WTC11 (cell line): ENCODE results near the gene BACE2. TPM values are rescaled to one million over a fixed set of nuclear protein-coding genes. Genes with fewer than 3 reads are reported as not detected.

ENCODE experiments used
- ATAC-seq: fragments of 200-7000 bp; cut with Tn5 transposase; 2 replicates; pipeline ENCODE4 v1.10.0; 2021; ENCODE audit warnings: mild to moderate bottlenecking, moderate library complexity
- CTCF ChIA-PET: fragments of 300-600 bp; sonication (Branson Sonifier 250); formaldehyde crosslinking; loops from one replicate; lab custom pipeline; 2021; ENCODE audit warnings: antibody characterized with exemption; lab: Charles Lee
- POLR2A ChIA-PET: fragments of 350-600 bp; sonication (Branson Sonifier 250); formaldehyde crosslinking; loops from one replicate; lab custom pipeline; 2021; ENCODE audit warnings: antibody characterized with exemption; lab: Charles Lee
- DNase-seq: peaks from one replicate; pipeline ENCODE4 v3.0.0; 2021; ENCODE audit warnings: low spot score
- H3K27ac Mint-ChIP-seq: 2 replicates; pipeline ENCODE4 v1.8.0; 2021; ENCODE audit warnings: mixed read lengths
- H3K27me3 Mint-ChIP-seq: 2 replicates; pipeline ENCODE4 v1.8.0; 2021; ENCODE audit warnings: low read depth, mild to moderate bottlenecking, moderate library complexity, mixed read lengths
- H3K36me3 Mint-ChIP-seq: 2 replicates; pipeline ENCODE4 v1.8.0; 2021; ENCODE audit warnings: mixed read lengths
- H3K4me1 Mint-ChIP-seq: 2 replicates; pipeline ENCODE4 v1.8.0; 2022; ENCODE audit warnings: mixed read lengths
- H3K4me3 Mint-ChIP-seq: 2 replicates; pipeline ENCODE4 v1.8.0; 2021; ENCODE audit warnings: mild to moderate bottlenecking, moderate library complexity, mixed read lengths
- H3K9me3 Mint-ChIP-seq: 2 replicates; pipeline ENCODE4 v1.8.0; 2021; ENCODE audit warnings: mixed read lengths
- GABPB1 ChIP-seq: sonication (generic); formaldehyde crosslinking; IDR thresholded peaks from 2 replicates; pipeline ENCODE4 v1.8.1; 2023; ENCODE audit warnings: mild to moderate bottlenecking, missing genetic modification reagents
- MXD4 ChIP-seq: fragments of 250-450 bp; sonication (Bioruptor Pico); IDR thresholded peaks from 2 replicates; pipeline ENCODE4 v1.8.0; 2021; ENCODE audit warnings: mild to moderate bottlenecking, moderate library complexity, borderline replicate concordance
- OVOL2 ChIP-seq: fragments of 250-450 bp; sonication (Bioruptor Pico); IDR thresholded peaks from 2 replicates; pipeline ENCODE4 v1.9.0; 2021; ENCODE audit warnings: mild to moderate bottlenecking, borderline replicate concordance
- TP53 ChIP-seq: sonication (generic); formaldehyde crosslinking; IDR thresholded peaks from 2 replicates; pipeline ENCODE4 v1.8.1; 2023; ENCODE audit warnings: mild to moderate bottlenecking, missing genetic modification reagents
- ZNF317 ChIP-seq: sonication (generic); formaldehyde crosslinking; IDR thresholded peaks from 2 replicates; pipeline ENCODE4 v1.8.1; 2023; ENCODE audit warnings: low read depth, mild to moderate bottlenecking, moderate library complexity, missing genetic modification reagents, borderline replicate concordance
- ZNF416 ChIP-seq: fragments of 250-450 bp; sonication (Bioruptor Pico); IDR thresholded peaks from 2 replicates; pipeline ENCODE4 v1.9.0; 2021; ENCODE audit warnings: mild to moderate bottlenecking, inconsistent platforms
- ZNF671 ChIP-seq: fragments of 250-450 bp; sonication (Bioruptor Pico); IDR thresholded peaks from 2 replicates; pipeline ENCODE4 v1.8.0; 2021; ENCODE audit warnings: mild to moderate bottlenecking
- total RNA-seq: library from RNA; stranded (reverse); gene quantifications from 3 replicates; pipeline ENCODE4 v1.2.3, GENCODE V29; 2021
- TF ChIP-seq, protein P1 (sequence below): sonication (generic); formaldehyde crosslinking; IDR thresholded peaks from 2 replicates; pipeline ENCODE4 v1.8.0; 2022; ENCODE audit warnings: mild to moderate bottlenecking, missing genetic modification reagents
- TF ChIP-seq, protein P2 (sequence below): sonication (generic); formaldehyde crosslinking; IDR thresholded peaks from 2 replicates; pipeline ENCODE4 v1.8.1; 2023; ENCODE audit warnings: mild to moderate bottlenecking, missing genetic modification reagents
- TF ChIP-seq, protein P3 (sequence below): sonication (generic); formaldehyde crosslinking; IDR thresholded peaks from 2 replicates; pipeline ENCODE4 v1.8.0; 2022; ENCODE audit warnings: missing genetic modification reagents
- TF ChIP-seq, protein P4 (sequence below): sonication (generic); formaldehyde crosslinking; conservative IDR thresholded peaks from 2 replicates; pipeline ENCODE4 v1.8.1; 2023; ENCODE audit warnings: mild to moderate bottlenecking, low read depth, missing genetic modification reagents, moderate library complexity

BACE2 gene
- total RNA-seq, 1 experiment from 2014 or later, result 9.8 TPM

DNA sequence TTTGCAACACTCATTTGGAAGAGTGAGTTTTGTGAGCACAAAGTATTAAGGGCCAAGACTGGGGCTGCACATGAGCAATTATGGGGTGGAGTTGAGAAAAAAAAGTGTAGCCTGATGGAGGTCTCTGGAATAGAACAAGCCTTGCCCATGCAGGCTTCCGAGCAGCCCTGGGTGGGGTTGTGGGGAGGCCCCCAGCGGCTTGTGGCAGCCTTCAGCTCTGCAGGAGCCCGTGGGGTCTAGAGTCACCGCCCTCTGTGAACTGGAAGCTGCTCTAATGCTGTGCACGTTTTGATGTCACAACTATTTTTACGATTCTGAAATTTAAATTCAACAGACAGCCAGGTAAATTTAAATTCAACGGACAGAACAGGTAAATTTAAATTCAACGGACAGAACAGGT is 58.9 kb downstream of the BACE2 start (continued):
- TF ChIP-seq, protein P1, sequence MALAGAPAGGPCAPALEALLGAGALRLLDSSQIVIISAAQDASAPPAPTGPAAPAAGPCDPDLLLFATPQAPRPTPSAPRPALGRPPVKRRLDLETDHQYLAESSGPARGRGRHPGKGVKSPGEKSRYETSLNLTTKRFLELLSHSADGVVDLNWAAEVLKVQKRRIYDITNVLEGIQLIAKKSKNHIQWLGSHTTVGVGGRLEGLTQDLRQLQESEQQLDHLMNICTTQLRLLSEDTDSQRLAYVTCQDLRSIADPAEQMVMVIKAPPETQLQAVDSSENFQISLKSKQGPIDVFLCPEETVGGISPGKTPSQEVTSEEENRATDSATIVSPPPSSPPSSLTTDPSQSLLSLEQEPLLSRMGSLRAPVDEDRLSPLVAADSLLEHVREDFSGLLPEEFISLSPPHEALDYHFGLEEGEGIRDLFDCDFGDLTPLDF (CRISPR knock-in tag), result no peak
- TF ChIP-seq, protein P2, sequence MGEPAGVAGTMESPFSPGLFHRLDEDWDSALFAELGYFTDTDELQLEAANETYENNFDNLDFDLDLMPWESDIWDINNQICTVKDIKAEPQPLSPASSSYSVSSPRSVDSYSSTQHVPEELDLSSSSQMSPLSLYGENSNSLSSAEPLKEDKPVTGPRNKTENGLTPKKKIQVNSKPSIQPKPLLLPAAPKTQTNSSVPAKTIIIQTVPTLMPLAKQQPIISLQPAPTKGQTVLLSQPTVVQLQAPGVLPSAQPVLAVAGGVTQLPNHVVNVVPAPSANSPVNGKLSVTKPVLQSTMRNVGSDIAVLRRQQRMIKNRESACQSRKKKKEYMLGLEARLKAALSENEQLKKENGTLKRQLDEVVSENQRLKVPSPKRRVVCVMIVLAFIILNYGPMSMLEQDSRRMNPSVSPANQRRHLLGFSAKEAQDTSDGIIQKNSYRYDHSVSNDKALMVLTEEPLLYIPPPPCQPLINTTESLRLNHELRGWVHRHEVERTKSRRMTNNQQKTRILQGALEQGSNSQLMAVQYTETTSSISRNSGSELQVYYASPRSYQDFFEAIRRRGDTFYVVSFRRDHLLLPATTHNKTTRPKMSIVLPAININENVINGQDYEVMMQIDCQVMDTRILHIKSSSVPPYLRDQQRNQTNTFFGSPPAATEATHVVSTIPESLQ (CRISPR knock-in tag), result no peak
- no peak for TF ChIP-seq ZNF317 (CRISPR knock-in tag)

DNA sequence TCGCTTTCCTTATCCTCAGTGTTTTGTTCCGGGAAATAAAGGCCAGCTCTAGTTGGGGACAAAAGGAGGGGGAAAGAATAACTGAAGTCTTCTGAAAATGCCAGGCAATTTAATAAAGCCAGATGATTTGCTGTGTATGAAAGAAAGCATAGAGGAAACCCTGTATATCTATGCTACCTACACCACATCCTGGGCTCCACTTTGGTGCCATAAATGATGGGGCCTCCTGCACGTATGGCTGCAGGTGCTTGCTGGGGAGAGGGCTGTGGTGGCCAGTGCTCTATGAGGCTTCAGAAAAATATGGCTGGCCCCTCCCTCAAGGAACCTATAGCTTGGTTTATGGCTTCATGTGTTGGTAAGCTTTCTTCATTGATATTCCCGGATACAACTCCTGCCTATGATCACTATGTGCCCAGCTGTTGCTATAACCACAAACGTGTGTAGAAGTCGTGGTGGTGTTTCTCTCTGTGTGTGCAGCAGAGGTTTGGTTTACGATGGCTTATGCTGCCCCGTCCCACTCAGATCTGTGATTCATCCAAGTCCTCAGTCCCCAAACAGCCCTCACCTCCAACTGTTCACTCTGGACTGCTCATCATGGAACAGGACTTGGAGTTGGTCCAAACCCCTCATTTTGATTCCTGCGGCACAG is 59.5 kb downstream of the BACE2 start:
- TF ChIP-seq, protein P3, sequence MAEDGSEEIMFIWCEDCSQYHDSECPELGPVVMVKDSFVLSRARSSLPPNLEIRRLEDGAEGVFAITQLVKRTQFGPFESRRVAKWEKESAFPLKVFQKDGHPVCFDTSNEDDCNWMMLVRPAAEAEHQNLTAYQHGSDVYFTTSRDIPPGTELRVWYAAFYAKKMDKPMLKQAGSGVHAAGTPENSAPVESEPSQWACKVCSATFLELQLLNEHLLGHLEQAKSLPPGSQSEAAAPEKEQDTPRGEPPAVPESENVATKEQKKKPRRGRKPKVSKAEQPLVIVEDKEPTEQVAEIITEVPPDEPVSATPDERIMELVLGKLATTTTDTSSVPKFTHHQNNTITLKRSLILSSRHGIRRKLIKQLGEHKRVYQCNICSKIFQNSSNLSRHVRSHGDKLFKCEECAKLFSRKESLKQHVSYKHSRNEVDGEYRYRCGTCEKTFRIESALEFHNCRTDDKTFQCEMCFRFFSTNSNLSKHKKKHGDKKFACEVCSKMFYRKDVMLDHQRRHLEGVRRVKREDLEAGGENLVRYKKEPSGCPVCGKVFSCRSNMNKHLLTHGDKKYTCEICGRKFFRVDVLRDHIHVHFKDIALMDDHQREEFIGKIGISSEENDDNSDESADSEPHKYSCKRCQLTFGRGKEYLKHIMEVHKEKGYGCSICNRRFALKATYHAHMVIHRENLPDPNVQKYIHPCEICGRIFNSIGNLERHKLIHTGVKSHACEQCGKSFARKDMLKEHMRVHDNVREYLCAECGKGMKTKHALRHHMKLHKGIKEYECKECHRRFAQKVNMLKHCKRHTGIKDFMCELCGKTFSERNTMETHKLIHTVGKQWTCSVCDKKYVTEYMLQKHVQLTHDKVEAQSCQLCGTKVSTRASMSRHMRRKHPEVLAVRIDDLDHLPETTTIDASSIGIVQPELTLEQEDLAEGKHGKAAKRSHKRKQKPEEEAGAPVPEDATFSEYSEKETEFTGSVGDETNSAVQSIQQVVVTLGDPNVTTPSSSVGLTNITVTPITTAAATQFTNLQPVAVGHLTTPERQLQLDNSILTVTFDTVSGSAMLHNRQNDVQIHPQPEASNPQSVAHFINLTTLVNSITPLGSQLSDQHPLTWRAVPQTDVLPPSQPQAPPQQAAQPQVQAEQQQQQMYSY, result no peak
- TF ChIP-seq ZNF671 (no peak), GABPB1 (CRISPR knock-in tag) (no peak), TP53 (CRISPR knock-in tag) (no peak)
- Mint-ChIP-seq H3K36me3 (peaks cover 6% of the 10 kb centered on the region), H3K9me3 (peaks cover 9% of the 10 kb centered on the region), H3K4me3 (no peak overlapping the region), H3K27me3 (no peaks in the 10 kb centered on the region), H3K4me1 (peaks cover 22% of the 10 kb centered on the region), H3K27ac (no peak overlapping the region)
- DNase-seq (no peak), ATAC-seq (no peak)
- POLR2A ChIA-PET, result no interaction called here
- CTCF ChIA-PET, result no interaction called here

DNA sequence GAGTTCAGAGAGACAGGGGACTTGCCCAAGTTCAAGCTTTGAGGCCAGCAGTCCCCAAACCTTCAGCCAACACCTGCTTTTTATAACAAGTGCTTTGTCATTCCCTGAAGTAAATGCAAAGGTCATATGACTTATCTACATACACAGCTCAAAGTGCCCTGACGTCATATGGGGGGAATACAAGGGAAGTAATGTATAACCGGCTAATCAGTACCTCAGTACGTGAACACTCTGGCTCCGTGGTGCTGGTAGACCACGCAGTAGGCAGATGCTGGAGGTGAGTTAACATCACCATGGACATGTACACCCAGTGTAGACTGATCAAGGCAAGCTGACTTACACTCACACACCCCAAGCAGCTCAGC is 60.0 kb downstream of the BACE2 start:
- TF ChIP-seq, protein P4, sequence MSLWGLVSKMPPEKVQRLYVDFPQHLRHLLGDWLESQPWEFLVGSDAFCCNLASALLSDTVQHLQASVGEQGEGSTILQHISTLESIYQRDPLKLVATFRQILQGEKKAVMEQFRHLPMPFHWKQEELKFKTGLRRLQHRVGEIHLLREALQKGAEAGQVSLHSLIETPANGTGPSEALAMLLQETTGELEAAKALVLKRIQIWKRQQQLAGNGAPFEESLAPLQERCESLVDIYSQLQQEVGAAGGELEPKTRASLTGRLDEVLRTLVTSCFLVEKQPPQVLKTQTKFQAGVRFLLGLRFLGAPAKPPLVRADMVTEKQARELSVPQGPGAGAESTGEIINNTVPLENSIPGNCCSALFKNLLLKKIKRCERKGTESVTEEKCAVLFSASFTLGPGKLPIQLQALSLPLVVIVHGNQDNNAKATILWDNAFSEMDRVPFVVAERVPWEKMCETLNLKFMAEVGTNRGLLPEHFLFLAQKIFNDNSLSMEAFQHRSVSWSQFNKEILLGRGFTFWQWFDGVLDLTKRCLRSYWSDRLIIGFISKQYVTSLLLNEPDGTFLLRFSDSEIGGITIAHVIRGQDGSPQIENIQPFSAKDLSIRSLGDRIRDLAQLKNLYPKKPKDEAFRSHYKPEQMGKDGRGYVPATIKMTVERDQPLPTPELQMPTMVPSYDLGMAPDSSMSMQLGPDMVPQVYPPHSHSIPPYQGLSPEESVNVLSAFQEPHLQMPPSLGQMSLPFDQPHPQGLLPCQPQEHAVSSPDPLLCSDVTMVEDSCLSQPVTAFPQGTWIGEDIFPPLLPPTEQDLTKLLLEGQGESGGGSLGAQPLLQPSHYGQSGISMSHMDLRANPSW (CRISPR knock-in tag), result no peak
- TF ChIP-seq OVOL2 (CRISPR knock-in tag) (no peak), ZNF416 (CRISPR knock-in tag) (no peak), MXD4 (CRISPR knock-in tag) (no peak)
- ChIA-PET POLR2A (no interaction called here), CTCF (no interaction called here)
- H3K27ac Mint-ChIP-seq, result no peak overlapping the region
- H3K36me3 Mint-ChIP-seq, result peaks cover 7% of the 10 kb centered on the region
- ATAC-seq (no peak), DNase-seq (no peak)
- peaks cover 10% of the 10 kb centered on the region for H3K9me3 Mint-ChIP-seq
- H3K4me1 Mint-ChIP-seq, result peaks cover 22% of the 10 kb centered on the region
- no peak overlapping the region for H3K4me3 Mint-ChIP-seq
- H3K27me3 Mint-ChIP-seq, result no peaks in the 10 kb centered on the region
